ENCODE measurements around the gene MLEC.

- TF ChIP-seq CTCF (IDR thresholded peaks at IDR 0.05; ENCODE audit: borderline replicate concordance, extremely low read depth, low read length, poor library complexity, severe bottlenecking) (no peak), EZH2 (IDR thresholded peaks at IDR 0.05; ENCODE audit: borderline replicate concordance, low read depth, low read length, severe bottlenecking) (no peak)
These were observed 28.4 kb upstream of the MLEC start for GRCh38 chr12:120658286-120659150.
